Right lobe of liver (tissue), 6 donors: ENCODE data around the gene MYO15B. TPM values are rescaled to one million over a fixed set of nuclear protein-coding genes. Genes with fewer than 3 reads are reported as not detected.
A peak's percentile ranks its signal among the peaks of the same experiment; 100 is the strongest.
"Not testable (repeated sequence)": the region's sequence is repeated elsewhere in the genome, so short reads cannot be mapped to it uniquely, and the experiment has no call there.

Source experiments
- ATAC-seq, 4 donors: fragments of 200-7000 bp; cut with Tn5 transposase; one replicate each; pipeline ENCODE4 v1.9.1; 2020; ENCODE audit warnings: mild to moderate bottlenecking in 4 of 4, moderate library complexity in 4 of 4
- DNase-seq, 3 donors: peaks; one replicate each; pipeline ENCODE4 v3.0.0-alpha.2; 2020
- H3K27ac ChIP-seq, 3 donors: fragments of 200-600 bp; one replicate each; pipeline ENCODE4 v1.8.0; 2022
- H3K27me3 ChIP-seq, 2 donors: fragments of 200-600 bp; one replicate each; pipeline ENCODE4 v1.8.0; 2022
- H3K36me3 ChIP-seq, 4 donors: fragments of 200-600 bp; sonication (generic) in 1 of 4; one replicate each; pipeline versions ENCODE4 v1.5.1 to v1.8.0; 2017 to 2022; ENCODE audit warnings: control low read depth in 1 of 4
- H3K4me1 ChIP-seq, 4 donors: fragments of 200-600 bp; sonication (generic) in 1 of 4; one replicate each; pipeline versions ENCODE4 v1.5.1 to v1.8.0; 2017 to 2022; ENCODE audit warnings: control low read depth in 1 of 4
- H3K4me3 ChIP-seq, 3 donors: fragments of 200-600 bp; one replicate each; pipeline ENCODE4 v1.8.0; 2022
- H3K9me3 ChIP-seq, 4 donors: fragments of 200-600 bp; sonication (generic) in 1 of 4; one replicate each; pipeline versions ENCODE4 v1.5.1 to v1.8.0; 2017 to 2022; ENCODE audit warnings: control low read depth in 1 of 4
- POLR2A ChIP-seq: fragments of 450-650 bp; IDR thresholded peaks from one replicate; pipeline ENCODE4 v1.6.1; 2017; ENCODE audit warnings: antibody characterized with exemption, mild to moderate bottlenecking
- WGBS: methylation state at CpG from one replicate; pipeline ENCODE4 v1.1.6; 2018; ENCODE audit warnings: low coverage, low lambda C conversion rate; ENCODE audit not compliant: insufficient coverage; ENCODE audit errors: missing lambda C conversion rate; 5-methylcytosine and 5-hydroxymethylcytosine counted together
- intact Hi-C, 2 donors: fragments of 100-400 bp; cut with DNase I; formaldehyde crosslinking; loops; one replicate each; pipeline versions ENCODE4 v1.11.2 to v1.14.1; 2022
- total RNA-seq, 6 experiments: library from RNA; depleted of rRNA in 2 of 6; stranded (reverse); fragments of >200 nt in 2 of 6; fragmentation: NEBNext Ultra II Directional in 3 of 6; extraction: Animal tissue kit (Norgen Biotek cat#: 25700) in 3 of 6; gene quantifications; one replicate each; pipeline versions ENCODE4 v1.1.0 to v1.2.4, GENCODE V29; 2016 to 2023
- TF ChIP-seq, protein P1 (sequence below), 4 donors: fragments of 200-600 bp in 3 of 4; fragments of 450-650 bp in 1 of 4; IDR thresholded peaks; one replicate each; pipeline versions ENCODE4 v1.5.1 to v1.8.0; 2016 to 2022; ENCODE audit warnings: antibody characterized with exemption in 4 of 4, mild to moderate bottlenecking in 2 of 4
- donor health status: DM: no; HTN: yes; CAD: no.
- donor health status: DM: no; HTN: no; CAD: no.
- donor health status: DM: no; HTN: no; CAD: no.
- donor health status: DM: no; HTN: yes; CAD: no.
- donor health status: DM: no; HTN: yes; CAD: no.

MYO15B gene
- total RNA-seq, 6 experiments from 2014 or later: 26.4 to 104 (median 52.9) TPM

DNA sequence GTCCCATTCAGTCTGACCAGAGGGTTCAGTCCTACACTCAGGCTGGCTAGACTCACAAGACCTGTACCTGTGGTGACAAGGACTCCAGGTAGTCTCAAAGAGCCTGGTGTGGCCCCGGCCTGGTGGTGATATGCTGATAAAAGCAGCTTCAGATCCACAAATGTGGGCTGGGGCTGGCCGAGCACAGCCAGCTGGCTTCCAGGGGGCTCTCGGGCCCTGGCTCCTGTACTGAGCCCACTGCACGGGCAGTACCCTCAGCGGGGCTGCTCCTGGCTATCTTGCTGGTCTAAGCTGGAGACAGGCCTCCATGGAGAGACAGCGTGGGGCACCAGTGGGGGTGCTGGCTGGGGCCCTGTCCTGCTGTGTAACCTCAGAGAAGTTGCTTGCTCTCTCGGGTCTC is 50.0 kb downstream of the MYO15B start:
- no peak for DNase-seq
- intact Hi-C loops: no loop called here
- H3K4me3 ChIP-seq: no peak overlapping the region

DNA sequence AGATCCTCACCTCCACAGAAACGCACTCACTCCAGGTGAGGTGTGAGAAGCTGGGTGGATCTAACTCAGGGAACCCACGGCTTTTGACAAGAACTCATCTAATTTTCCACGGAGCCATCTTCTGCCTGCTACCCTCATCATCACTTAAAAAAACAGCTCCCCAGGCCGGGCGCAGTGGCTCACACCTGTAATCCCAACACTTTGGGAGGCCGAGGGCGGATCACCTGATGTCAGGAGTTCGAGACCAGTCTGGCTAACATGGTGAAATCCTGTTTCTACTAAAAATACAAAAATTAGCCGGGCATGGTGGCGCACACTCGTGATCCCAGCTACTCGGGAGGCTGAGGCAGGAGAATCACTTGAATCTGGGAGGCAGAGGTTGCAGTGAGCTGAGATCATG is 50.4 kb downstream of the MYO15B start:
- ATAC-seq, H3K9me3 ChIP-seq, DNase-seq, H3K4me3 ChIP-seq, H3K36me3 ChIP-seq, H3K27ac ChIP-seq, intact Hi-C loops, H3K27me3 ChIP-seq: not testable (repeated sequence)
- 96% methylated on average over 10 of the region's 12 CpGs for WGBS
- H3K4me1 ChIP-seq: peaks cover 0 to 14% (median 5%) of the 10 kb centered on the region in 4 donors

More for the DNA sequence above, 50.0 kb downstream of the MYO15B start:
- TF ChIP-seq POLR2A: no peak
- TF ChIP-seq, protein P1, sequence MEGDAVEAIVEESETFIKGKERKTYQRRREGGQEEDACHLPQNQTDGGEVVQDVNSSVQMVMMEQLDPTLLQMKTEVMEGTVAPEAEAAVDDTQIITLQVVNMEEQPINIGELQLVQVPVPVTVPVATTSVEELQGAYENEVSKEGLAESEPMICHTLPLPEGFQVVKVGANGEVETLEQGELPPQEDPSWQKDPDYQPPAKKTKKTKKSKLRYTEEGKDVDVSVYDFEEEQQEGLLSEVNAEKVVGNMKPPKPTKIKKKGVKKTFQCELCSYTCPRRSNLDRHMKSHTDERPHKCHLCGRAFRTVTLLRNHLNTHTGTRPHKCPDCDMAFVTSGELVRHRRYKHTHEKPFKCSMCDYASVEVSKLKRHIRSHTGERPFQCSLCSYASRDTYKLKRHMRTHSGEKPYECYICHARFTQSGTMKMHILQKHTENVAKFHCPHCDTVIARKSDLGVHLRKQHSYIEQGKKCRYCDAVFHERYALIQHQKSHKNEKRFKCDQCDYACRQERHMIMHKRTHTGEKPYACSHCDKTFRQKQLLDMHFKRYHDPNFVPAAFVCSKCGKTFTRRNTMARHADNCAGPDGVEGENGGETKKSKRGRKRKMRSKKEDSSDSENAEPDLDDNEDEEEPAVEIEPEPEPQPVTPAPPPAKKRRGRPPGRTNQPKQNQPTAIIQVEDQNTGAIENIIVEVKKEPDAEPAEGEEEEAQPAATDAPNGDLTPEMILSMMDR (IDR thresholded peaks at IDR 0.05): no peak
- H3K4me1 ChIP-seq: peaks cover 0 to 19% (median 7%) of the 10 kb centered on the region in 4 donors
- no CpG with 5 or more reads among the region's 7 CpGs for WGBS
- no peak for ATAC-seq
- H3K27me3 ChIP-seq: no peaks in the 10 kb centered on the region
- H3K9me3 ChIP-seq: no peaks in the 10 kb centered on the region
- no peaks in the 10 kb centered on the region for H3K36me3 ChIP-seq
- H3K27ac ChIP-seq: no peak overlapping the region

DNA sequence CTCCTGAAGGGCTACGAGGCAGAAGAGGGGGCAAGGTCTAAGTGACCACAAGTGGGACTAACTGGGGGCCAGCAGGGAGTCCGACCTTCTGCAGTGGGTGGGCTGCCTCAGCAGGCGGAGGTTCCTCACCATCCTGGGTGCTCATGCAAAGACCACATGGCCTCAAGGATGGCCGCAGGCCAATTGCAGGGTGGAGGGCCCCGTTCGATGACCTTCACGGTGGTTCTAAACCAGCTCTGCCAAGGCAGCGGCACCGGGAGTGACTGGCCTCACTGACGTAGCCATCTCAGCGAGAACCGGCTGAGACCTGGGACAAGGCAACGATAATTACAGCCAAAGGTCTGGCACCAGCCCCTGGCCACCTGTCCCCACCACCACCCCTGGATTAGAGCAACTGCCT is 51.3 kb downstream of the MYO15B start:
- H3K27ac ChIP-seq: no peak overlapping the region
- DNase-seq (no peak), ATAC-seq (no peak)
- peaks cover 0 to 5% (median 2%) of the 10 kb centered on the region in 4 donors for H3K4me1 ChIP-seq
- WGBS: 100% methylated on average over 1 of the region's 13 CpGs
- H3K4me3 ChIP-seq: no peak overlapping the region
- no peaks in the 10 kb centered on the region for H3K9me3 ChIP-seq
- H3K36me3 ChIP-seq: no peaks in the 10 kb centered on the region
- no peaks in the 10 kb centered on the region for H3K27me3 ChIP-seq
- intact Hi-C loops: no loop called here
- no peak for TF ChIP-seq POLR2A
- TF ChIP-seq, protein P1 (IDR thresholded peaks at IDR 0.05): no peak

DNA sequence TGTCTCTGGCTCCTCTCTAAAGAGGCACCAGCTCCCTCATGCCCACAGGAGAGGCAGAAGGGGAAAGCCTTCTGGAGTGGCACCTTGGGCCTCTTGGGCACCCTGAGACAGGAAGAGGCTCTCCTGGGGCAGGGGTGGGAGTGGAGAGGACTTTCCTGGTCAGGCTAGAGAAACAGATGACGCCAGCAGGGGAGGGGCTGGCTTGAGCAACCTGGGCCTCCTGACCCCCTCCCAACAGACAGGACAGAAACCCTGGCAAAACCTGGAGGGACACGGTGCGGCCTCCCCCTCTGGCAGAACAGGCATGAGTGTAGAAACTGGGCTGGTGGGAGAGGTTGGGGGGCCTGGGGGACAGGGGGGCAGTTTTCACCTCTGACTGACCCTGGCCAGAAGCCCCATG is 51.7 kb downstream of the MYO15B start:
- ATAC-seq (no peak), DNase-seq (no peak)
- intact Hi-C loops: no loop called here
- no peaks in the 10 kb centered on the region for H3K27me3 ChIP-seq
- H3K27ac ChIP-seq: no peak overlapping the region
- no peak for TF ChIP-seq POLR2A
- TF ChIP-seq, protein P1 (IDR thresholded peaks at IDR 0.05): no peak
- no peak overlapping the region for H3K4me3 ChIP-seq
- H3K9me3 ChIP-seq: no peaks in the 10 kb centered on the region
- no peaks in the 10 kb centered on the region for H3K36me3 ChIP-seq
- WGBS: no CpG with 5 or more reads among the region's 3 CpGs
- H3K4me1 ChIP-seq: peaks cover 0 to 1% (median 0%) of the 10 kb centered on the region in 4 donors

DNA sequence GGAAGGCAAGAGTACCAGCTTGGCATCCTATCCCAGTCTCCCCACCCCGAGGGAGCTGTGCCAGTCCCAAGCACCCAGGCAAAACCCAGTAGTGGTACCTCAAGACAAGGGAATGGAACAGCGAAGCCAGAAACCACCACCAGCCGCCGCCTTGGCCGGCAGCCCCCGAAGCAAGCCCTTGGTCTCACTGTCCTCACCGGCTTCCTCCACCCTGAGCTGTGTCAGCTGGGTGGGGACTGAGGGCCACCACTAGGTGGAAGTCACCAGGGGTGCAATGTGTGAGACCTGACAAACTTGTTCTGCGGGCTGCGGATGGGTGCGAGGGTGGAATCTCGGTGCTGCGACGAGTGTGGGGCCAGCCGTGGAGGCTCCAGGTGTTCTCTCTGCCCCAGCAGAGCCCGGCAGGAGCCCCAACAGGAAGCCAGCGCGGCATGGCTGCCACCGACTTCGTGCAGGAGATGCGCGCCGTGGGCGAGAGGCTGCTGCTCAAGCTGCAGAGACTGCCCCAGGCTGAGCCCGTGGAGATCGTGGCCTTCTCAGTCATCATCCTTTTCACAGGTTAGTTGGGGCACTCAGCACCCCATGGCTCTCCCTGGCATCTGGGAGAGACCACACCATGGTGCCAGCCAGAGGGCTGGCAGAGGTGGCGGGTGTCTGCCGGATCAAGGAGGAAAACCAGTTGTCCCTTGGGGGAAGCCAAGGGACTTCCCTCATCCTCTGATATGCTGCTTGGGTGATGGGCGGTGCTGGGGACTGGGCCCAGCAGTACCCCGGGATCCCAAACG is 52.4 kb downstream of the MYO15B start:
- no peak overlapping the region for H3K27ac ChIP-seq
- 85% methylated on average over 4 of the region's 30 CpGs for WGBS
- TF ChIP-seq, protein P1 (IDR thresholded peaks at IDR 0.05): no peak
- no peak for TF ChIP-seq POLR2A

More for the DNA sequence above, 52.4 kb downstream of the MYO15B start:
- ATAC-seq (peak in 1 of 4 donors; percentile 13), DNase-seq (peak in 1 of 3 donors; percentile 19)
- Histone ChIP-seq H3K4me3 (no peak overlapping the region), H3K27me3 (no peaks in the 10 kb centered on the region), H3K36me3 (no peaks in the 10 kb centered on the region), H3K4me1 (no peaks in the 10 kb centered on the region), H3K9me3 (no peaks in the 10 kb centered on the region)
- intact Hi-C loops: no loop called here
